ENCODE data around the gene CAPSL.

CAPSL gene

GRCh38 chr5:35963381-35963843 lies 25.0 kb upstream of the CAPSL start:
- H3K4me3 ChIP-seq (ENCODE audit: low read length), result no peak overlapping the region

GRCh38 chr5:35960328-35960727 lies 21.9 kb upstream of the CAPSL start:
- TF ChIP-seq CTCF (IDR thresholded peaks at IDR 0.05; ENCODE audit: low read depth, low read length, poor library complexity, severe bottlenecking) (no peak), EZH2phosphoT487 (IDR thresholded peaks at IDR 0.05; ENCODE audit: borderline replicate concordance, low read length) (no peak)
- no peaks in the 10 kb centered on the region for H3K4me1 ChIP-seq (ENCODE audit: control insufficient read depth, low read length)

More at GRCh38 chr5:35963381-35963843, 25.0 kb upstream of the CAPSL start:
- H3K4me1 ChIP-seq (ENCODE audit: control insufficient read depth, low read length), result no peaks in the 10 kb centered on the region
- no peaks in the 10 kb centered on the region for H3F3A ChIP-seq (ENCODE audit: control insufficient read depth, insufficient read depth)
- H4K20me1 ChIP-seq (ENCODE audit: control insufficient read depth, insufficient read depth, low read depth, low read length), result no peaks in the 10 kb centered on the region
- no peaks in the 10 kb centered on the region for H3K9me2 ChIP-seq (replicated peaks; ENCODE audit: control insufficient read depth, low read length)
- H3K9me3 ChIP-seq (ENCODE audit: control insufficient read depth, insufficient read depth, low read length), result peaks cover 10% of the 10 kb centered on the region
- H3K27me3 ChIP-seq (ENCODE audit: control insufficient read depth, low read length), result 0 out of 2 replicates have a peak, but pooled peaks cover 3% of the 10 kb centered on the region
- TF ChIP-seq EZH2phosphoT487 (IDR thresholded peaks at IDR 0.05; ENCODE audit: borderline replicate concordance, low read length) (no peak), CTCF (IDR thresholded peaks at IDR 0.05; ENCODE audit: low read depth, low read length, poor library complexity, severe bottlenecking) (peak; percentile 71)
- H3K27ac ChIP-seq (ENCODE audit: low read depth, low read length), result no peak overlapping the region
- H3K79me2 ChIP-seq (ENCODE audit: control insufficient read depth, low read length), result no peaks in the 10 kb centered on the region
- no peaks in the 10 kb centered on the region for H3K36me3 ChIP-seq (ENCODE audit: control insufficient read depth, low read length)
- no peak overlapping the region for H3K4me2 ChIP-seq (ENCODE audit: low read length)

GRCh38 chr5:35956429-35956828 lies 18.0 kb upstream of the CAPSL start:
- no peaks in the 10 kb centered on the region for H3F3A ChIP-seq (ENCODE audit: control insufficient read depth, insufficient read depth)
- H3K79me2 ChIP-seq (ENCODE audit: control insufficient read depth, low read length), result no peaks in the 10 kb centered on the region
- no peak overlapping the region for H3K4me2 ChIP-seq (ENCODE audit: low read length)

More at GRCh38 chr5:35960328-35960727, 21.9 kb upstream of the CAPSL start:
- no peaks in the 10 kb centered on the region for H3K36me3 ChIP-seq (ENCODE audit: control insufficient read depth, low read length)
- H3K27me3 ChIP-seq (ENCODE audit: control insufficient read depth, low read length), result 0 out of 2 replicates have a peak, but pooled peaks cover 3% of the 10 kb centered on the region
- peaks cover 10% of the 10 kb centered on the region for H3K9me3 ChIP-seq (ENCODE audit: control insufficient read depth, insufficient read depth, low read length)
- no peak overlapping the region for H3K4me3 ChIP-seq (ENCODE audit: low read length)
- no peaks in the 10 kb centered on the region for H4K20me1 ChIP-seq (ENCODE audit: control insufficient read depth, insufficient read depth, low read depth, low read length)
- H3F3A ChIP-seq (ENCODE audit: control insufficient read depth, insufficient read depth), result no peaks in the 10 kb centered on the region
- no peaks in the 10 kb centered on the region for H3K79me2 ChIP-seq (ENCODE audit: control insufficient read depth, low read length)
- no peaks in the 10 kb centered on the region for H3K9me2 ChIP-seq (replicated peaks; ENCODE audit: control insufficient read depth, low read length)
- no peak overlapping the region for H3K4me2 ChIP-seq (ENCODE audit: low read length)
- H3K27ac ChIP-seq (ENCODE audit: low read depth, low read length), result no peak overlapping the region

More at GRCh38 chr5:35956429-35956828, 18.0 kb upstream of the CAPSL start:
- Histone ChIP-seq H3K4me3 (ENCODE audit: low read length) (no peak overlapping the region), H3K9me2 (replicated peaks; ENCODE audit: control insufficient read depth, low read length) (no peaks in the 10 kb centered on the region), H3K27ac (ENCODE audit: low read depth, low read length) (no peak overlapping the region), H3K27me3 (ENCODE audit: control insufficient read depth, low read length) (0 out of 2 replicates have a peak, but pooled peaks cover 9% of the 10 kb centered on the region), H4K20me1 (ENCODE audit: control insufficient read depth, insufficient read depth, low read depth, low read length) (no peaks in the 10 kb centered on the region), H3K36me3 (ENCODE audit: control insufficient read depth, low read length) (no peaks in the 10 kb centered on the region), H3K9me3 (ENCODE audit: control insufficient read depth, insufficient read depth, low read length) (no peaks in the 10 kb centered on the region), H3K4me1 (ENCODE audit: control insufficient read depth, low read length) (no peaks in the 10 kb centered on the region)
- no peak for TF ChIP-seq EZH2phosphoT487 (IDR thresholded peaks at IDR 0.05; ENCODE audit: borderline replicate concordance, low read length)
- TF ChIP-seq CTCF (IDR thresholded peaks at IDR 0.05; ENCODE audit: low read depth, low read length, poor library complexity, severe bottlenecking), result no peak

All from DOHH2 (cell line).